NCI-H1048 (cell line): ENCODE results near the gene CADM1.

Experiments
- DNase-seq: peaks from one replicate; lab custom pipeline; 2025; lab: John Stamatoyannopoulos, UW

CADM1 gene

GRCh38 chr11:115444542-115444941 is 59.7 kb downstream of the CADM1 start:
- no peak for DNase-seq

GRCh38 chr11:115439969-115440540 is 64.2 kb downstream of the CADM1 start:
- DNase-seq = no peak

- DNase-seq = no peak
These were observed 64.8 kb downstream of the CADM1 start for GRCh38 chr11:115439385-115439784.

DNA sequence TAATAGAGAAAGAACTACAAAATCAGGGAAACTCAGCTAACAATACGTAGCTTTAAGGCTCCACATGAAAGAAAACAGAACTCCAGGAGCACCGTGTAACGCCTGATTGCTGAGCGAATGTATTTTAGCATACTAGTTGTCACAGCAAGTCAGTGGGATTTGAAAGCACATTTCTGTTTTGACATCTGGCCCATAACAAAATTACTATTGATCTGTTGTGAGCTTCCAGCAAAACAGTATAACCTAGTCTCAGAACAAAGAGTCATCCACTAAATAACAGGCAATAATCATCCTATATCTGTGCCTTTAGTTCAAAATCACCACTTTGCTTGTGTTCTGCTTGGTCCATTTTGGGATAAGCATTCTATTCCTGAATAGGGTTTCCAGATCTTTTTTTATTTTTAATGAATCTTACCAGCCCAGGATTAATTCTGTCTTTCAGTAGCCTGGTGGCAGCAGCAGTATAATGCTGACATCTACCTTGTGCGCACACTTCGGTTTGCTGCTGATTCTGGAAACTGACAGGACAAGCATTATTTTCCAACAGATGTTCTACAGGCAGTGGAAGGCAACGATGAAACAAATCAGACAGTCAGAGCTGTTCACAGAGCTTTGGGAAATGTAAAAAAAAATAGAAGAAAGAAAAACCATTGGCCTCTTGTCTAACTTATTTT is 66.2 kb downstream of the CADM1 start:
- DNase-seq = no peak

DNA sequence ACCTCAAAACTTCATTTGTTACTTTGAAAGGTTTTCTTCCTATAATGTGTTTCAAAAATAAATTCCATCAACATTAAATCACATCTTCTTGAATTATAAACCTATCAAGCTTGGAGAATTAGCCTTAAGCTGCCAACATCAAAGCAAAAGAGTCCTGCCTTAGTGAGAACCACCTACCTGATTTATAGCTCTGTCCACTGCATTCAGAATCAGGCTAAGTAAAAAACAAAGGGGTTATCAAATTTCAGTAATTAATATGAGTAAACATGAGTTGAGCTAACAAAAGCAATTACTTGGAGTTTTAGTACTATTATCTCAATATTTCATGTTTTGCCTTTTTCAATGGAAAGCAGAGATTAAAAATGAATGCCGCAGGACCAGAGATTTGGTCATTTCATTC is 73.9 kb downstream of the CADM1 start:
- no peak for DNase-seq

- DNase-seq = no peak
These were observed 75.9 kb downstream of the CADM1 start for GRCh38 chr11:115428306-115428705.

DNA sequence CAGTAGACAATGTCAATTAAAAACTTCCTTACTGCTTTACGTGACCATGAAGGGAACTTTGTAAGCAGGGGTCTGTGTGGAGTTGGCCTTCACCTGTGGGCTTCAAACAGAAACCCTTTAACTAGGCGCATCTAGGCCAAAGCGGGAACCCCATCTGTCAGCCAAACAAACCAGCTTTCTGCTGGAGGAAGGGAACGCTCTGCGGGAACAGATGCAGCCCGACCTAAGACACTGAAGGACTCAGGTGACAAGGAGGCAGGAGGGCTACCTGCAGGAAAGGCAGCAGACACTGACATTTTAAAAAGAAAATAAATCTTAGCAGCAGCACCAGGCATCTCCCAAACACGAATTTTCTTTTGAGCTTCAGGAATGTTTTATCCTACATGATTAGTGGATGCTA is 78.4 kb downstream of the CADM1 start:
- no peak for DNase-seq

GRCh38 chr11:115425250-115425649 is 79.0 kb downstream of the CADM1 start:
- DNase-seq = no peak

DNA sequence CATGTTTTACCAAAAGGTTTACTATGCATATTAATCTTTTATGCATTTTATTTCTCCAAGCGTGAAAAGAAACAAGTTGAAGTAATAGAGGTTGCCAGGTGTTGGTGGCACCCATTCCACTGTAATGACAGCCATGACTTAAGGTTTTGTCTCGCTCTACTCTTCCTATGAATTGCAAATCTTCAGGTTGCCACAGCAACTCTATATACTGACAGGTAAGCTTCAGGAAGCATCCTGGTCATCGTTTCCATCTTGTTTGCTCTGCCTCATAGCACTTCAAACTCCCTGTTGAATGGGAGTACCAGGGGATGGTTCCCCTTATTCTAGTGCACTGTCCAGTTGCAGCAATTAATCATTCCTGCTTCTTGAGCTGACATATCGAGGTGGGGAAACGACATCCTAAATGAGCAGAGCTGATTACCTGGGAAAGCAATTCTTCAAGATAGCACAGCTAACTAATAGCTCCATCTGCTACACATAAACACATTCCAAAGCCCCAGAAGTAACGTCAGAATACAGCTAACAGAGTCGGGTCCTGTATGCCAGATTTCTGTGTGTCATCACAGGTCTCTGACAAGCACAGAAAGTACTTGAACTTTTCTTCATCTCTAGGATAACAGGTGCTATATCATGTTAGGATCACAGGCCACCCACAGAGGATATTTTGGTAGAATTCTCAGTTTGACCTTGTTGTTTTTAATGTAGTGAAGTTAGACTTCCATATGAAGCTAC is 80.3 kb downstream of the CADM1 start:
- DNase-seq = no peak

DNA sequence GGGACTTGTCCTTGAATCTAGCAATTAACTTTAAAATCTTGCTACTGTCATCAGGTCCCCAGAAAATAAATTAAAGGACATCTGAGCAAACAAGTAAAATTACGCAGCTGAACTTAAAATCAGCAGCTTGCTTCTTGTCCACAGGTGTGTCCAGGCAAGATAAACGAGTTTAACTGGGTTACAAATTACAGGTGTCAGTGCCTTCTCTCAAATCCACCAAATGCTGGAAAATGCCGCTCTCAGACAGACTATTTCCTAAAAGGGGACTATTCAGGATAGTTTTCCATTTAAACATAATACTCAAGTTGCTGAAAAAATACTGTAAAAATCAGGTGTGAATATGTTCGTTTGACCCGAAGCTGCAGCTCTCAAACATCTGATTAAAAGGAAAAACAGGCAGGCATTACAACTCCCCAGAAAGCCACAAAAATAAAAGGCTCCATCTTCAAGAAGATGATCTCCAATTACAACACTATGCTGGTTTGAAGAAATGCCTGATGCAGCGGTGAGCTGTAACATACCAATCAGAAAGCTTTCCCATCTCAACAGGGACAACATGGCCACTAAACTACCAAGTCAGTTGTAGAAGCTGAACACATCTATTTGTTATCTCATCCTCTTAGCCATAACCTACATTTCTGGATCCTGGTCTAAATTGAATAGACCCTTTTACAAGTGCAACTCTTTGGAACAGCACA is 82.1 kb downstream of the CADM1 start:
- no peak for DNase-seq

GRCh38 chr11:115421352-115421991 is 82.7 kb downstream of the CADM1 start:
- no peak for DNase-seq

DNA sequence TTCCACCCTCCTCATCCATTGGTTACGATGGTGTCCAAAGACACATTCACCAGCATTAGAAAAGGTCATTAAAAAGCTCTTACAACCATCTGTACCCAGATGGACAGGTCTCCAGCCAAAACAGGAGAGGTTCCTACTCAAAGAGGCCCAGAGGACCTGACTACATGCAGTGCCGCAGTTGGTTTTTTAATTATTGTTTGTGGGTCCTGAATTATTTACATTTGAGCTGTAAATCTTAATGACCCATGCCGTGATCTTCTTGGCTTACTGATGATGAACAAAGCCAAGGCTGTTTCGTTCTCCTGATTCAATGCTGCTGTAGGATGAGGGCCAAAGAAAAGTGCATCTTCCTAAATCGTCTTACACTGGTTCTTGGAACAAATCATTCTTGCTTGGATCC is 83.7 kb downstream of the CADM1 start:
- DNase-seq = no peak

DNA sequence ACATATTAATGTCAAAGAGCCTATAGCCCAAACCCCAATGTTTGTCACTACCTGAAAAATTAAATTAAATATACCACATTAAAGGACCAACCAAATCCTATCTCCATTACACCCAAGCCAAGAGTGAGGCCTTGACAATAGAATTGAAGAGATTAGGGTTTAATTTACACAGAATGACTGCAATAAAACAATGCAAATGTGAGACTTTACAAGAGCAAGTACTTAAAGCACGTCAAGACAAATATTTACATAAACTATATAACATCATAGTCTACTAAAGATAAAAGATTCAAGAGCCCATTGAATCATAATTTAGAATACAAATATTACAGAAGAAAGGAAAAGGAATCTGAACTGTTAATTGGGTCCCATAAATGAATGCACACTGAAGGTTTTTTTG is 85.6 kb downstream of the CADM1 start:
- DNase-seq = no peak

GRCh38 chr11:115418081-115418480 is 86.1 kb downstream of the CADM1 start:
- DNase-seq = no peak

DNA sequence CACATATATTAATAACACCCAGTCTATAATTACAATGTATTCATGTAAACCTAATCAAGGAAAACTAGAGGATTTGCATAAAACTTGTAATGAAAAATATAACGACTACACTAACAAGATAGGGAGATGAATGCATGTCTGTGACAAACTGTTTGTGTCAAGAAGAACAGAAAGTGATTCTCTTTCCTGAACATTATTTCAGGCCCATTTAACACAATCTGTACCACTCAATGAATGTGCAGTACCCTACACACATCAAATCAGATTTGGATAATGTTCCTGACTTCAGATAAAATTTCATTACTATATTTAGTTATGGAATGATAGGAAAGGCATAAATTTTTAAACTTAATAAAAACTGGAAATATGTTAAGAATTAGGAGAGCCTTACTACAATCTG is 93.1 kb downstream of the CADM1 start:
- DNase-seq = no peak

- DNase-seq = no peak
These were observed 94.5 kb downstream of the CADM1 start for GRCh38 chr11:115409691-115410220.

- DNase-seq = no peak
These were observed 95.0 kb downstream of the CADM1 start for GRCh38 chr11:115409116-115409670.

DNA sequence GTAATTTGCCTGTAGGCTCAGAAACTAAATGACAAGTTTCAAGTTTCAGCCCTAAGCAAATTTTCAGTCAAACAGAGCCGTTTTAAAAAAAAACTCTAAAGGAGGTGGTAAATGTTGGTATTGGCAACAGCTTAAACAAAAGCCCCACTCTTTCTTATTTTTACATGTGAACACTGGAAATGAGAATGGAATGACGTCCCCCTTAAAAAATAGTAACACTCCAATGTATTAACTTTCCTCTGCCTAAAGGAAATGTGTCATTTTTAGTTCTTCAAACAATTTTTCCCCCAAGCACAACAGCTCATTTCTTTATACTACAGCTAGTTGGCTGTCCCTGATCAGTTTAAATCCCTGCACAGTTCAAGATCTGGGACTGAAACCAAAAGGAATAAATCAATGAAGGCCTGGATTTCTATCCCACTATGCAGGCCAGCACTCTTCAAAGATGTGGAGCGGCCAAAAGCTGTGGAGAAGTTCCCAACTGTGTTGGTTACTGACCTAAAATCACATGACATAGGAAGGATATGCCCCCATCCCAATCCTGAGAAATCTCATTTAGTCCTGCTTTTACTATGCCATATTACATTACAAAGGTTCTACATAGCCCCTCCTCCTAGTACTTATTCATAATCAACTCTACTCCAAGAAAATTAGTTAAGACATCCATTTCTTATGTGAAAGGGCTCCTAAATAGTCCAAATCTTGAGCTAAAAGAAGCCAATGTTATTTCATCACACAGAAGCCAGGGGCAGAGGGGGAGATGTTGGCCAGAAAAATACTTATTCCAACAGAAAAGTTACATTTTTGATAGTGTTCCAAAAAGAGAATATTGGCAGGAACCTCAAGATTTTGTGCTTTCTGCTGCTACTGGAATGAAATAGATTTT is 95.9 kb downstream of the CADM1 start:
- no peak for DNase-seq

DNA sequence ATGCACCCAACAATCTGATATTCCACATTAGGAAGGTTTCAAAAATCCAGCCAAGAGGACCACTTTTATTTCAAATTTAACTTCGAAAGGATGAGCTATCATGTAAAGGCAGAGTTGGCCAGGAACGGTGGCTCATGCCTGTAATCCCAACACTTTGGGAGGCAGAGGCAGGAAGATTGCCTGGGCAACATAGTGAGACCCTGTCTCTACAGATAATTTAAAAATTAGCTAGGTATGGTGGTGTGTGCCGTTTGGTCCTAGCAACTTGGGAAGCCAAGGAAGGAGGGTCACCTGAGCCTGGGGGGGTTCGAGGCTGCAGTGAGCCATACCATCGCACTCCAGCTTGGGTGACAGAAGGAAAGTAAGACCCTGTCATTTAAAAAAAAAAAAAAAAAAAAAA is 96.7 kb downstream of the CADM1 start:
- no peak for DNase-seq

DNA sequence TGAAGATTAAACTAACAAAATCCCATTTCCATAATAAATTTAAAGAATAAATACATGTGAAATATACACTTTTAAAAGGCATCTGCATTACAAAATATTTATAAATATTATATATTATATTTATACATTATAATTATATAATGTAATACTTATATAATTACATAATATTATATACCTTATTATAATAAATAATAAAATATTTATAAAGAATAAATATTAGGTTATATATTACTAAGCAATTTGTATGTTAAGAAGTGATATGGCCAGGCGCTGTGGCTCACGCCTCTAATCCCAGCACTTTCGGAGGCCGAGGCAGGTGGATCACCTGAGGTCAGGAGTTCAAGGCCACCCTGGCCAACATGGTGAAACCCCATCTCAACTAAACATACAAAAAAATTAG is 97.8 kb downstream of the CADM1 start:
- DNase-seq = no peak
